ENCODE data around the gene PDE10A.

DNA sequence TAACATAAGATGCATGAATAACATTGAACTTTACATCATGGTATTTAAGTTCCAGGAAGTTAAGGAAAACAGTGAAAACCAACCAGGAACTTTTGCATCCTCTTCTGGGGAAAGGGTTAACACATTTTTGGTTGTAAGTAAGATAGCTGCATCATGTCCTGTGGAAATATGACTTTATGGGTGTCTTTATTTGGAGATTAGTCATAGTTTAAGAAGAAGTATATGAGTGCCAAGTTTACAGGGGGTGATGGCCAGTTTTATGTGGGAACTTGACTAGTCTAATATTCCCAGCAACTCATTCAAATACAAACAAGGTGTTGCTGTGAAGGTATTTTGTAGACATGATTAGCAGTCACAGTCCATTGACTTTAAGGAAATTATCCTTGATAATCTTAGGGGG is 78.0 kb downstream of the PDE10A start:
- TF ChIP-seq, protein P1, sequence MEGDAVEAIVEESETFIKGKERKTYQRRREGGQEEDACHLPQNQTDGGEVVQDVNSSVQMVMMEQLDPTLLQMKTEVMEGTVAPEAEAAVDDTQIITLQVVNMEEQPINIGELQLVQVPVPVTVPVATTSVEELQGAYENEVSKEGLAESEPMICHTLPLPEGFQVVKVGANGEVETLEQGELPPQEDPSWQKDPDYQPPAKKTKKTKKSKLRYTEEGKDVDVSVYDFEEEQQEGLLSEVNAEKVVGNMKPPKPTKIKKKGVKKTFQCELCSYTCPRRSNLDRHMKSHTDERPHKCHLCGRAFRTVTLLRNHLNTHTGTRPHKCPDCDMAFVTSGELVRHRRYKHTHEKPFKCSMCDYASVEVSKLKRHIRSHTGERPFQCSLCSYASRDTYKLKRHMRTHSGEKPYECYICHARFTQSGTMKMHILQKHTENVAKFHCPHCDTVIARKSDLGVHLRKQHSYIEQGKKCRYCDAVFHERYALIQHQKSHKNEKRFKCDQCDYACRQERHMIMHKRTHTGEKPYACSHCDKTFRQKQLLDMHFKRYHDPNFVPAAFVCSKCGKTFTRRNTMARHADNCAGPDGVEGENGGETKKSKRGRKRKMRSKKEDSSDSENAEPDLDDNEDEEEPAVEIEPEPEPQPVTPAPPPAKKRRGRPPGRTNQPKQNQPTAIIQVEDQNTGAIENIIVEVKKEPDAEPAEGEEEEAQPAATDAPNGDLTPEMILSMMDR (IDR thresholded peaks at IDR 0.05) = no peak
- TF ChIP-seq POLR2A (IDR thresholded peaks at IDR 0.05) = no peak

Measured in tibial nerve (tissue), 3 donors.